GM12878 (cell line): ENCODE data around the gene TOM1L1. TPM values are rescaled to one million over a fixed set of nuclear protein-coding genes. Genes with fewer than 3 reads are reported as not detected.

Experiments
- ATAC-seq: fragments of 200-7000 bp; cut with Tn5 transposase; 3 replicates; pipeline ENCODE4 v1.9.1; 2020; ENCODE audit warnings: mild to moderate bottlenecking, moderate library complexity
- BruUV-seq: library from RNA; stranded (reverse); fragments of 400-500 nt; replicated peaks from 2 replicates; lab custom pipeline; 2021; lab: Mats Ljungman, UMichigan
- CTCF ChIA-PET: fragments of 300-600 bp; sonication (Branson Sonifier 250); formaldehyde crosslinking; extraction: SDS; loops from one replicate; lab custom pipeline; 2021; ENCODE audit warnings: inconsistent platforms; lab: Yijun Ruan, JAX
- POLR2A ChIA-PET: fragments of 350-600 bp; formaldehyde crosslinking; extraction: SDS; loops from one replicate; lab custom pipeline; 2021; ENCODE audit warnings: inconsistent platforms; lab: Charles Lee
- RAD21 ChIA-PET: fragments of 300-600 bp; sonication (Branson Sonifier 250); formaldehyde crosslinking; loops from one replicate; lab custom pipeline; 2023; ENCODE audit warnings: antibody characterized with exemption; ENCODE audit not compliant: unreplicated experiment; lab: Charles Lee
- SMC1A ChIA-PET: fragments of 300-600 bp; sonication (Branson Sonifier 250); formaldehyde crosslinking; loops from one replicate; lab custom pipeline; 2023; ENCODE audit not compliant: unreplicated experiment, uncharacterized antibody; lab: Charles Lee
- DNase-seq: peaks from one replicate; pipeline ENCODE4 v3.0.0-alpha.2; 2011; ENCODE audit warnings: low read depth, low spot score
- FAIRE-seq: peaks from 3 replicates; lab custom pipeline; 2011; peaks lifted over from hg19 to GRCh38; lab: Jason Lieb, UNC
- H2AFZ ChIP-seq: 2 replicates; pipeline ENCODE4 v1.6.0; 2011; ENCODE audit warnings: low read depth, low read length, control low read depth; ENCODE audit not compliant: control insufficient read depth
- H3K27ac ChIP-seq: 2 replicates; pipeline ENCODE4 v1.5.1; 2011; ENCODE audit warnings: control low read depth; ENCODE audit not compliant: control insufficient read depth, insufficient read depth
- H3K27me3 ChIP-seq, 2 experiments: replicated peaks in 1 of 2; 2 replicates each; pipeline versions ENCODE4 v1.6.0 to v1.6.1; 2011; ENCODE audit warnings: low read length in 1 of 2; ENCODE audit not compliant: control insufficient read depth in 2 of 2, insufficient read depth in 2 of 2
- H3K36me3 ChIP-seq, 2 experiments: 2 replicates each; pipeline ENCODE4 v1.5.1; 2011; ENCODE audit warnings: low read length in 1 of 2; ENCODE audit not compliant: control insufficient read depth in 2 of 2, insufficient read depth in 2 of 2
- H3K4me1 ChIP-seq: 2 replicates; pipeline ENCODE4 v1.6.1; 2011; ENCODE audit warnings: mild to moderate bottlenecking, low read length, moderate library complexity, mixed read lengths; ENCODE audit not compliant: control insufficient read depth, insufficient read depth
- H3K4me2 ChIP-seq: 2 replicates; pipeline ENCODE4 v1.6.0; 2011; ENCODE audit warnings: control low read depth; ENCODE audit not compliant: control insufficient read depth, insufficient read depth
- H3K4me3 ChIP-seq: fragments of 200-600 bp; sonication (generic); 2 replicates; pipeline ENCODE4 v1.5.1; 2016
- H3K79me2 ChIP-seq: 2 replicates; pipeline ENCODE4 v1.6.0; 2011; ENCODE audit warnings: low read length; ENCODE audit not compliant: control insufficient read depth, insufficient read depth
- H3K9ac ChIP-seq: 2 replicates; pipeline ENCODE4 v1.8.0; 2011; ENCODE audit warnings: low read length, control low read depth, mixed read lengths; ENCODE audit not compliant: control insufficient read depth, insufficient read depth
- H3K9me3 ChIP-seq: replicated peaks from 3 replicates; pipeline ENCODE4 v1.5.1; 2011; ENCODE audit warnings: mild to moderate bottlenecking, low read length; ENCODE audit not compliant: control insufficient read depth, insufficient read depth
- H4K20me1 ChIP-seq: 2 replicates; pipeline ENCODE4 v1.6.0; 2011; ENCODE audit not compliant: control insufficient read depth, insufficient read depth
- ASH2L ChIP-seq: fragments of 300-600, 200-600 bp; sonication (generic); IDR thresholded peaks from 2 replicates; pipeline ENCODE4 v1.6.1; 2017; ENCODE audit warnings: low read depth, mild to moderate bottlenecking, borderline replicate concordance
- BHLHE40 ChIP-seq, 2 experiments: fragments of 450-650 bp in 1 of 2; IDR thresholded peaks; 2 replicates each; pipeline ENCODE4 v1.6.1; 2011 to 2017; ENCODE audit warnings: low read depth in 2 of 2, borderline replicate concordance in 1 of 2, improper control_type of control experiment in 1 of 2, low read length in 1 of 2, mild to moderate bottlenecking in 1 of 2
- BMI1 ChIP-seq: fragments of 450-650 bp; IDR thresholded peaks from 2 replicates; pipeline ENCODE4 v1.6.1; 2016; ENCODE audit warnings: mild to moderate bottlenecking, moderate library complexity, borderline replicate concordance
- CBX3 ChIP-seq: fragments of 200-600 bp; sonication (generic); IDR thresholded peaks from 2 replicates; pipeline ENCODE4 v1.6.1; 2016; ENCODE audit warnings: low read depth, borderline replicate concordance
- CUX1 ChIP-seq: IDR thresholded peaks from 2 replicates; pipeline ENCODE4 v1.6.1; 2012; ENCODE audit warnings: improper control_type of control experiment, low read depth, low read length; ENCODE audit not compliant: insufficient replicate concordance
- E4F1 ChIP-seq: fragments of 450-650 bp; IDR thresholded peaks from 2 replicates; pipeline ENCODE4 v1.6.1; 2018; ENCODE audit warnings: borderline replicate concordance, mild to moderate bottlenecking; ENCODE audit not compliant: partially characterized antibody
- FOXK2 ChIP-seq: fragments of 450-650 bp; IDR thresholded peaks from 2 replicates; pipeline ENCODE4 v1.6.1; 2017; ENCODE audit warnings: mild to moderate bottlenecking, moderate library complexity
- NRF1 ChIP-seq: conservative IDR thresholded peaks from 2 replicates; pipeline ENCODE4 v1.6.1; 2011; ENCODE audit warnings: mild to moderate bottlenecking, low read depth, low read length, improper control_type of control experiment
- SP1 ChIP-seq: IDR thresholded peaks from one replicate; pipeline ENCODE4 v1.6.1; 2011; ENCODE audit warnings: low read depth, low read length
- SUZ12 ChIP-seq: fragments of 200-600 bp; sonication (generic); IDR thresholded peaks from one replicate; pipeline ENCODE4 v1.6.1; 2018; ENCODE audit warnings: antibody characterized with exemption, mild to moderate bottlenecking; ENCODE audit not compliant: unreplicated experiment
- ZBTB33 ChIP-seq: fragments of 450-650 bp; IDR thresholded peaks from 2 replicates; pipeline ENCODE4 v1.6.1; 2017; ENCODE audit warnings: mild to moderate bottlenecking
- ZNF24 ChIP-seq: fragments of 450-650 bp; IDR thresholded peaks from 2 replicates; pipeline ENCODE4 v1.6.1; 2017; ENCODE audit warnings: antibody characterized with exemption, mild to moderate bottlenecking
- WGBS: methylation state at CpG from one replicate; pipeline ENCODE4 v1.1.6; 2016; ENCODE audit warnings: low lambda C conversion rate; ENCODE audit not compliant: insufficient replicate concordance, insufficient coverage; ENCODE audit errors: missing lambda C conversion rate; 5-methylcytosine and 5-hydroxymethylcytosine counted together
- in situ Hi-C: fragments of 300-500 bp; cut with MboI; formaldehyde crosslinking; loops from 9 replicates; pipeline ENCODE4 v1.14.3; 2018; ENCODE audit warnings: mixed read lengths
- intact Hi-C: fragments of 100-400 bp; cut with micrococcal nuclease; formaldehyde crosslinking; loops from one replicate; pipeline ENCODE4 v1.14.2; 2022; ENCODE audit not compliant: unreplicated experiment
- polyA plus RNA-seq, 11 experiments: library from polyadenylated mRNA; depleted of rRNA in 4 of 11; unstranded in 6 of 11; stranded (reverse) in 5 of 11; fragments of >200 nt; fragmentation: Nextera tagmentation in 4 of 11; fragmentation: Illumina TruSeq in 1 of 11; extraction: Ambion mirVana in 4 of 11; extraction: Trizol in 1 of 11; gene quantifications; 1 replicate in 1 of 11; 2 replicates in 10 of 11; pipeline versions ENCODE4 v1.2.1 to v1.2.3, GENCODE V29; 2011 to 2016; ENCODE audit warnings: inconsistent platforms in 2 of 11, missing spikeins in 2 of 11, low read depth in 1 of 11
- total RNA-seq, 4 experiments: library from RNA; depleted of rRNA in 3 of 4; stranded (reverse); fragments of >200 nt in 3 of 4; fragmentation: Illumina TruSeq in 1 of 4; extraction: Trizol in 1 of 4; gene quantifications; 2 replicates each; pipeline versions ENCODE4 v1.2.1 to v1.2.3, GENCODE V29; 2013 to 2021
- TF ChIP-seq, protein P1 (sequence below): IDR thresholded peaks from 2 replicates; pipeline ENCODE4 v1.6.1; 2012; ENCODE audit warnings: low read length, inconsistent platforms

TOM1L1 gene
- total and polyA plus RNA-seq, 10 of the 15 experiments (the other 5 are each of a cell fraction or from before 2014, with no cell fraction given) = 1.9 to 8.8 (median 2.5) TPM

GRCh38 chr17:54876656-54877195, 23.9 kb upstream of the TOM1L1 start:
- FAIRE-seq = no peak
- ChIA-PET POLR2A (no interaction called here), RAD21 (no interaction called here), SMC1A (no interaction called here), CTCF (interaction anchor here (0.7 kb wide), 1 partner anchor 1014 kb away, joined by 3 read pairs; no protein-coding TSS in a partner anchor)
- no TSS peak for BruUV-seq
- no peaks in the 10 kb centered on the region for H4K20me1 ChIP-seq
- no peak overlapping the region for H3K4me3 ChIP-seq
- H3K27ac ChIP-seq = no peak overlapping the region
- intact Hi-C loops (no loop called here), in situ Hi-C loops (no loop called here)
- H3K9me3 ChIP-seq = no peaks in the 10 kb centered on the region
- H3K4me1 ChIP-seq = no peaks in the 10 kb centered on the region
- no peak overlapping the region for H3K9ac ChIP-seq
- no peak overlapping the region for H3K4me2 ChIP-seq
- WGBS = 25% methylated on average over 6 of the region's 6 CpGs
- no peaks in the 10 kb centered on the region for H3K79me2 ChIP-seq
- no peaks in the 10 kb centered on the region for H3K36me3 ChIP-seq
- no peak for ATAC-seq
- DNase-seq = no peak
- no peak overlapping the region for H2AFZ ChIP-seq
- no peaks in the 10 kb centered on the region; a peak in 1 of 4 replicates for H3K27me3 ChIP-seq
- no peak for TF ChIP-seq BMI1
- no peak for TF ChIP-seq ASH2L
- TF ChIP-seq CUX1 = no peak
- TF ChIP-seq SUZ12 = no peak
- no peak for TF ChIP-seq BHLHE40 (IDR thresholded peaks at IDR 0.05; ENCODE audit: borderline replicate concordance in 1 of 2, low read depth in 2 of 2, low read length in 1 of 2)
- no peak for TF ChIP-seq E4F1
- TF ChIP-seq ZBTB33 = no peak
- TF ChIP-seq, protein P1, sequence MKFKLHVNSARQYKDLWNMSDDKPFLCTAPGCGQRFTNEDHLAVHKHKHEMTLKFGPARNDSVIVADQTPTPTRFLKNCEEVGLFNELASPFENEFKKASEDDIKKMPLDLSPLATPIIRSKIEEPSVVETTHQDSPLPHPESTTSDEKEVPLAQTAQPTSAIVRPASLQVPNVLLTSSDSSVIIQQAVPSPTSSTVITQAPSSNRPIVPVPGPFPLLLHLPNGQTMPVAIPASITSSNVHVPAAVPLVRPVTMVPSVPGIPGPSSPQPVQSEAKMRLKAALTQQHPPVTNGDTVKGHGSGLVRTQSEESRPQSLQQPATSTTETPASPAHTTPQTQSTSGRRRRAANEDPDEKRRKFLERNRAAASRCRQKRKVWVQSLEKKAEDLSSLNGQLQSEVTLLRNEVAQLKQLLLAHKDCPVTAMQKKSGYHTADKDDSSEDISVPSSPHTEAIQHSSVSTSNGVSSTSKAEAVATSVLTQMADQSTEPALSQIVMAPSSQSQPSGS = no peak
- TF ChIP-seq ZNF24 = no peak
- TF ChIP-seq CBX3 = no peak
- TF ChIP-seq SP1 = no peak
- no peak for TF ChIP-seq NRF1
- no peak for TF ChIP-seq FOXK2
